WTC11 (cell line): Measurements from ENCODE around the gene PUS1.

Source experiments
- ATF1 ChIP-seq: sonication (generic); formaldehyde crosslinking; IDR thresholded peaks from 2 replicates; pipeline ENCODE4 v1.8.1; 2023; ENCODE audit warnings: mild to moderate bottlenecking, moderate library complexity, missing genetic modification reagents
- ESRRA ChIP-seq: sonication (generic); formaldehyde crosslinking; IDR thresholded peaks from 2 replicates; pipeline ENCODE4 v1.8.1; 2022; ENCODE audit warnings: mild to moderate bottlenecking, missing genetic modification reagents, borderline replicate concordance
- FOXP1 ChIP-seq: sonication (generic); formaldehyde crosslinking; IDR thresholded peaks from 2 replicates; pipeline ENCODE4 v1.8.0; 2022; ENCODE audit warnings: missing genetic modification reagents, mild to moderate bottlenecking, moderate library complexity, borderline replicate concordance
- MXD4 ChIP-seq: fragments of 250-450 bp; sonication (Bioruptor Pico); IDR thresholded peaks from 2 replicates; pipeline ENCODE4 v1.8.0; 2021; ENCODE audit warnings: mild to moderate bottlenecking, moderate library complexity, borderline replicate concordance
- NFYB ChIP-seq: sonication (generic); formaldehyde crosslinking; conservative IDR thresholded peaks from 2 replicates; pipeline ENCODE4 v1.8.0; 2022; ENCODE audit warnings: low read depth, missing genetic modification reagents
- TF ChIP-seq, protein P1 (sequence below): fragments of 200-600 bp; IDR thresholded peaks from 2 replicates; pipeline ENCODE4 v1.8.0; 2022; ENCODE audit warnings: antibody characterized with exemption
- TF ChIP-seq, protein P2 (sequence below): sonication (generic); formaldehyde crosslinking; IDR thresholded peaks from 2 replicates; pipeline ENCODE4 v1.8.1; 2022; ENCODE audit warnings: low read depth, missing genetic modification reagents, borderline replicate concordance
- TF ChIP-seq, protein P3 (sequence below): sonication (generic); formaldehyde crosslinking; IDR thresholded peaks from 2 replicates; pipeline ENCODE4 v1.8.1; 2023; ENCODE audit warnings: mild to moderate bottlenecking, missing genetic modification reagents
- TF ChIP-seq, protein P4 (sequence below): sonication (generic); formaldehyde crosslinking; IDR thresholded peaks from 2 replicates; pipeline ENCODE4 v1.8.1; 2023; ENCODE audit warnings: mild to moderate bottlenecking, missing genetic modification reagents, moderate library complexity

DNA sequence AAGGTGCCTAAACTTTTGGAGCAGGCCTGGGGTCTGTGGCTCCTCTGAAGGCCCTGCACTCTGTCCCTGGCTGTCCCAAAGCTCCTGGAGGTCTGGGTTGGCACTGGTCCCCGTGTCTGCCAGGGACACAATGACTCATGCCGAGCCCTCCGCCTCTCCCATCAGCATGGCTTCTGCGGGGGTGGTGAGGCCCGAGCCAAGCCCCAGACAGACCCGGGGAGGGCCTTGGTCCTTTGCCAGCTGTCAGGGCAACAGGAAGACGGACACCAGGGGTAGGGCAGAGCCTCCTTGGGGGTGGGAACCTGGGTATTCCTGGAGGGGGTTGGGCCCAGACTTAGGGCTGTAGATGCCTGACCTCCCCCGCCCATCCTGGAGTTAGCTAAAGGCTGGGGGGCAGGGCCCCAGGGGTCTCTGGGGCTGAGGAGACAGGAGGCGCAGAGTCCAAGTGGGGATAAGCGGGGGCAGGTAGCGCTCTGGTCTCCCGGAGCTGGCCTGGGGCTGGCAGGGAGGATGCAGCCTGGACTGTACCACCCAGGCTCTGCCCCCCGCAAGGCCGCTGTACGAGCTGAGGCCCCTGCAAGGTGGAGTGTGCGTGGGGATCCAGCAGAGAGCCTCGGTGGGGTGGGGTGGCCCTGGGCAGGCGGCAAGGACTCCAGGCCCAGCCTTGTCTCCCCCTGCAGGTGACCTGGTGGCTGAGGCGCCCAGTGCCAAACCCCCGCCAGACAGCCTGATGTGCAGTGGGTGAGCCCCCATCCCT, 16.4 kb upstream of the PUS1 start:
- TF ChIP-seq, protein P1, sequence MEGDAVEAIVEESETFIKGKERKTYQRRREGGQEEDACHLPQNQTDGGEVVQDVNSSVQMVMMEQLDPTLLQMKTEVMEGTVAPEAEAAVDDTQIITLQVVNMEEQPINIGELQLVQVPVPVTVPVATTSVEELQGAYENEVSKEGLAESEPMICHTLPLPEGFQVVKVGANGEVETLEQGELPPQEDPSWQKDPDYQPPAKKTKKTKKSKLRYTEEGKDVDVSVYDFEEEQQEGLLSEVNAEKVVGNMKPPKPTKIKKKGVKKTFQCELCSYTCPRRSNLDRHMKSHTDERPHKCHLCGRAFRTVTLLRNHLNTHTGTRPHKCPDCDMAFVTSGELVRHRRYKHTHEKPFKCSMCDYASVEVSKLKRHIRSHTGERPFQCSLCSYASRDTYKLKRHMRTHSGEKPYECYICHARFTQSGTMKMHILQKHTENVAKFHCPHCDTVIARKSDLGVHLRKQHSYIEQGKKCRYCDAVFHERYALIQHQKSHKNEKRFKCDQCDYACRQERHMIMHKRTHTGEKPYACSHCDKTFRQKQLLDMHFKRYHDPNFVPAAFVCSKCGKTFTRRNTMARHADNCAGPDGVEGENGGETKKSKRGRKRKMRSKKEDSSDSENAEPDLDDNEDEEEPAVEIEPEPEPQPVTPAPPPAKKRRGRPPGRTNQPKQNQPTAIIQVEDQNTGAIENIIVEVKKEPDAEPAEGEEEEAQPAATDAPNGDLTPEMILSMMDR: no peak
- TF ChIP-seq FOXP1 (CRISPR knock-in tag) (no peak), NFYB (CRISPR knock-in tag) (no peak), ATF1 (CRISPR knock-in tag) (no peak), MXD4 (CRISPR knock-in tag) (no peak), ESRRA (CRISPR knock-in tag) (no peak)
- TF ChIP-seq, protein P2, sequence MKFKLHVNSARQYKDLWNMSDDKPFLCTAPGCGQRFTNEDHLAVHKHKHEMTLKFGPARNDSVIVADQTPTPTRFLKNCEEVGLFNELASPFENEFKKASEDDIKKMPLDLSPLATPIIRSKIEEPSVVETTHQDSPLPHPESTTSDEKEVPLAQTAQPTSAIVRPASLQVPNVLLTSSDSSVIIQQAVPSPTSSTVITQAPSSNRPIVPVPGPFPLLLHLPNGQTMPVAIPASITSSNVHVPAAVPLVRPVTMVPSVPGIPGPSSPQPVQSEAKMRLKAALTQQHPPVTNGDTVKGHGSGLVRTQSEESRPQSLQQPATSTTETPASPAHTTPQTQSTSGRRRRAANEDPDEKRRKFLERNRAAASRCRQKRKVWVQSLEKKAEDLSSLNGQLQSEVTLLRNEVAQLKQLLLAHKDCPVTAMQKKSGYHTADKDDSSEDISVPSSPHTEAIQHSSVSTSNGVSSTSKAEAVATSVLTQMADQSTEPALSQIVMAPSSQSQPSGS (CRISPR knock-in tag): no peak
- TF ChIP-seq, protein P3, sequence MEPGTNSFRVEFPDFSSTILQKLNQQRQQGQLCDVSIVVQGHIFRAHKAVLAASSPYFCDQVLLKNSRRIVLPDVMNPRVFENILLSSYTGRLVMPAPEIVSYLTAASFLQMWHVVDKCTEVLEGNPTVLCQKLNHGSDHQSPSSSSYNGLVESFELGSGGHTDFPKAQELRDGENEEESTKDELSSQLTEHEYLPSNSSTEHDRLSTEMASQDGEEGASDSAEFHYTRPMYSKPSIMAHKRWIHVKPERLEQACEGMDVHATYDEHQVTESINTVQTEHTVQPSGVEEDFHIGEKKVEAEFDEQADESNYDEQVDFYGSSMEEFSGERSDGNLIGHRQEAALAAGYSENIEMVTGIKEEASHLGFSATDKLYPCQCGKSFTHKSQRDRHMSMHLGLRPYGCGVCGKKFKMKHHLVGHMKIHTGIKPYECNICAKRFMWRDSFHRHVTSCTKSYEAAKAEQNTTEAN (CRISPR knock-in tag): no peak
- TF ChIP-seq, protein P4, sequence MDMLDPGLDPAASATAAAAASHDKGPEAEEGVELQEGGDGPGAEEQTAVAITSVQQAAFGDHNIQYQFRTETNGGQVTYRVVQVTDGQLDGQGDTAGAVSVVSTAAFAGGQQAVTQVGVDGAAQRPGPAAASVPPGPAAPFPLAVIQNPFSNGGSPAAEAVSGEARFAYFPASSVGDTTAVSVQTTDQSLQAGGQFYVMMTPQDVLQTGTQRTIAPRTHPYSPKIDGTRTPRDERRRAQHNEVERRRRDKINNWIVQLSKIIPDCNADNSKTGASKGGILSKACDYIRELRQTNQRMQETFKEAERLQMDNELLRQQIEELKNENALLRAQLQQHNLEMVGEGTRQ: no peak
